Mesenchymal stem cell (in vitro differentiated cells and primary cell): ENCODE data around the gene CLDND2.

Experiments
- DNase-seq: peaks from one replicate; pipeline ENCODE4 v3.0.0-alpha.2; 2013
- H2AFZ ChIP-seq: one replicate; pipeline ENCODE4 v1.6.1; 2013; ENCODE audit warnings: low read depth, mild to moderate bottlenecking, control low read depth, inconsistent platforms, low read length, moderate library complexity
- H2AK5ac ChIP-seq: 2 replicates; pipeline ENCODE4 v1.6.1; 2013; ENCODE audit warnings: low read length, moderate library complexity, mild to moderate bottlenecking, inconsistent platforms; ENCODE audit not compliant: severe bottlenecking
- H2BK120ac ChIP-seq: one replicate; pipeline ENCODE4 v1.6.1; 2013; ENCODE audit warnings: low read depth, mild to moderate bottlenecking, inconsistent platforms, low read length, moderate library complexity
- H2BK12ac ChIP-seq, 2 experiments: one replicate each; pipeline ENCODE4 v1.6.1; 2013; ENCODE audit warnings: inconsistent platforms in 2 of 2, low read length in 2 of 2, mild to moderate bottlenecking in 2 of 2, moderate library complexity in 2 of 2, control low read depth in 1 of 2
- H2BK15ac ChIP-seq: one replicate; pipeline ENCODE4 v1.6.1; 2013; ENCODE audit warnings: mild to moderate bottlenecking, low read depth, inconsistent platforms; ENCODE audit not compliant: poor library complexity, severe bottlenecking
- H2BK5ac ChIP-seq: 2 replicates; pipeline ENCODE4 v1.6.1; 2013; ENCODE audit warnings: low read depth, mild to moderate bottlenecking, low read length, control low read depth, inconsistent platforms; ENCODE audit not compliant: poor library complexity, severe bottlenecking
- H3K14ac ChIP-seq, 2 experiments: one replicate each; pipeline ENCODE4 v1.6.1; 2013; ENCODE audit warnings: inconsistent platforms in 2 of 2, low read length in 2 of 2, control low read depth in 1 of 2, mild to moderate bottlenecking in 1 of 2, moderate library complexity in 1 of 2
- H3K18ac ChIP-seq, 2 experiments: one replicate each; pipeline ENCODE4 v1.6.1; 2013; ENCODE audit warnings: inconsistent platforms in 2 of 2, low read length in 2 of 2, control low read depth in 1 of 2, low read depth in 1 of 2, mild to moderate bottlenecking in 1 of 2
- H3K23ac ChIP-seq, 2 experiments: one replicate each; pipeline ENCODE4 v1.6.1; 2013; ENCODE audit warnings: inconsistent platforms in 2 of 2, low read length in 2 of 2, mild to moderate bottlenecking in 2 of 2, moderate library complexity in 2 of 2, control low read depth in 1 of 2
- H3K27ac ChIP-seq: 2 replicates; pipeline ENCODE4 v1.5.1; 2013; ENCODE audit warnings: mild to moderate bottlenecking, moderate library complexity, low read length, control low read depth, inconsistent platforms; ENCODE audit not compliant: poor library complexity, severe bottlenecking
- H3K27me3 ChIP-seq, 2 experiments: 2 replicates each; pipeline versions ENCODE4 v1.6.1 to v1.7.0; 2013; ENCODE audit warnings: low read length in 2 of 2, mild to moderate bottlenecking in 2 of 2, moderate library complexity in 2 of 2, control low read depth in 1 of 2, inconsistent platforms in 1 of 2; ENCODE audit not compliant: control insufficient read depth in 1 of 2, insufficient read depth in 1 of 2
- H3K36me3 ChIP-seq, 2 experiments: 2 replicates each; pipeline versions ENCODE4 v1.6.1 to v1.7.0; 2013; ENCODE audit warnings: low read length in 2 of 2, control low read depth in 1 of 2, inconsistent platforms in 1 of 2, low read depth in 1 of 2, mild to moderate bottlenecking in 1 of 2; ENCODE audit not compliant: insufficient read depth in 2 of 2, control insufficient read depth in 1 of 2
- H3K4ac ChIP-seq, 2 experiments: one replicate each; pipeline ENCODE4 v1.6.1; 2013; ENCODE audit warnings: inconsistent platforms in 2 of 2, low read length in 2 of 2, mild to moderate bottlenecking in 2 of 2, moderate library complexity in 2 of 2, control low read depth in 1 of 2, low read depth in 1 of 2
- H3K4me1 ChIP-seq: 2 replicates; pipeline ENCODE4 v1.6.1; 2013; ENCODE audit warnings: low read depth, low read length, control low read depth; ENCODE audit not compliant: control insufficient read depth, insufficient read depth
- H3K4me2 ChIP-seq: 2 replicates; pipeline ENCODE4 v1.6.1; 2013; ENCODE audit warnings: low read length, mild to moderate bottlenecking, inconsistent platforms; ENCODE audit not compliant: poor library complexity, severe bottlenecking
- H3K4me3 ChIP-seq, 2 experiments: 2 replicates each; pipeline versions ENCODE4 v1.5.1 to v1.7.0; 2013; ENCODE audit warnings: low read length in 2 of 2, mild to moderate bottlenecking in 2 of 2, control low read depth in 1 of 2, low read depth in 1 of 2; ENCODE audit not compliant: insufficient read depth in 1 of 2
- H3K79me1 ChIP-seq: replicated peaks from 2 replicates; pipeline ENCODE4 v1.6.1; 2013; ENCODE audit warnings: mild to moderate bottlenecking, control low read depth, low read length, inconsistent platforms; ENCODE audit not compliant: poor library complexity, severe bottlenecking
- H3K9ac ChIP-seq: 2 replicates; pipeline ENCODE4 v1.7.0; 2013; ENCODE audit warnings: mild to moderate bottlenecking, low read length, moderate library complexity
- H3K9me3 ChIP-seq: 2 replicates; pipeline ENCODE4 v1.7.0; 2013; ENCODE audit warnings: mild to moderate bottlenecking, low read length; ENCODE audit not compliant: control insufficient read depth
- H4K8ac ChIP-seq: one replicate; pipeline ENCODE4 v1.6.1; 2013; ENCODE audit warnings: inconsistent platforms, mild to moderate bottlenecking, low read length, moderate library complexity
- H4K91ac ChIP-seq: one replicate; pipeline ENCODE4 v1.6.1; 2013; ENCODE audit warnings: mild to moderate bottlenecking, low read length, inconsistent platforms
- WGBS: methylation state at CpG from one replicate; pipeline ENCODE4 v1.1.7; 2013; ENCODE audit warnings: mixed read lengths; 5-methylcytosine and 5-hydroxymethylcytosine counted together

Gene CLDND2

GRCh38 chr19:51372649-51373504, 4.1 kb upstream of the CLDND2 start, which contains the start of gene NKG7:
TSS of gene NKG7 (minus strand) at chr19:51372654. CDS start at chr19:51372535, 119 bp downstream.
- Histone ChIP-seq H2BK12ac (no peak within 1 kb of the TSS), H2BK120ac (no peak within 1 kb of the TSS), H3K27me3 (peaks cover 4 to 20% of the 10 kb centered on the region in 2 experiments), H3K36me3 (no peaks in the 10 kb centered on the region), H3K9ac (no peak within 1 kb of the TSS), H3K4me2 (no peak within 1 kb of the TSS), H3K4ac (no peak within 1 kb of the TSS), H3K79me1 (peaks cover 6% of the 10 kb centered on the region), H2BK15ac (no peak within 1 kb of the TSS), H3K27ac (no peak within 1 kb of the TSS), H3K9me3 (no peaks in the 10 kb centered on the region), H3K18ac (no peak within 1 kb of the TSS), H4K91ac (no peak within 1 kb of the TSS), H3K14ac (no peak within 1 kb of the TSS), H3K4me3 (no peak within 1 kb of the TSS), H3K23ac (no peak within 1 kb of the TSS), H2AFZ (no peak within 1 kb of the TSS), H2BK5ac (no peak within 1 kb of the TSS), H4K8ac (no peak within 1 kb of the TSS), H3K4me1 (peaks cover 8% of the 10 kb centered on the region), H2AK5ac (no peak within 1 kb of the TSS)
- no peak for DNase-seq
- WGBS = 79% methylated on average over 6 of the region's 9 CpGs

- Histone ChIP-seq H2BK12ac (no peak overlapping the region), H3K23ac (no peak overlapping the region), H3K27ac (no peak overlapping the region), H2AFZ (no peak overlapping the region), H3K4me3 (no peak overlapping the region), H4K91ac (no peak overlapping the region), H2BK15ac (no peak overlapping the region), H2AK5ac (no peak overlapping the region), H3K14ac (no peak overlapping the region), H3K4me2 (no peak overlapping the region), H3K9ac (no peak overlapping the region), H2BK120ac (no peak overlapping the region), H3K18ac (no peak overlapping the region), H3K27me3 (peaks cover 4 to 20% of the 10 kb centered on the region in 2 experiments), H2BK5ac (no peak overlapping the region), H3K36me3 (no peaks in the 10 kb centered on the region), H3K4me1 (peaks cover 8% of the 10 kb centered on the region), H4K8ac (no peak overlapping the region), H3K9me3 (no peaks in the 10 kb centered on the region), H3K79me1 (peaks cover 6% of the 10 kb centered on the region), H3K4ac (no peak overlapping the region)
- DNase-seq = no peak
- 90% methylated on average over 18 of the region's 18 CpGs for WGBS
These were observed 3.3 kb upstream of the CLDND2 start for GRCh38 chr19:51372021-51372648.

GRCh38 chr19:51371186-51371690, 2.4 kb upstream of the CLDND2 start:
- H3K79me1 ChIP-seq = peaks cover 7% of the 10 kb centered on the region
- H3K4me1 ChIP-seq = peaks cover 10% of the 10 kb centered on the region
- no peak overlapping the region for H4K91ac ChIP-seq
- no peak overlapping the region for H4K8ac ChIP-seq
- H3K4ac ChIP-seq = no peak overlapping the region
- H3K14ac ChIP-seq = no peak overlapping the region
- no peak overlapping the region for H2AK5ac ChIP-seq
- H3K4me2 ChIP-seq = no peak overlapping the region
- H2BK12ac ChIP-seq = no peak overlapping the region
- no peak overlapping the region for H3K4me3 ChIP-seq
- H2BK5ac ChIP-seq = no peak overlapping the region
- no peaks in the 10 kb centered on the region for H3K36me3 ChIP-seq
- H2BK15ac ChIP-seq = no peak overlapping the region
- DNase-seq = no peak
- no peak overlapping the region for H2BK120ac ChIP-seq
- no peak overlapping the region for H2AFZ ChIP-seq
- H3K9me3 ChIP-seq = no peaks in the 10 kb centered on the region
- peaks cover 4 to 20% of the 10 kb centered on the region in 2 experiments for H3K27me3 ChIP-seq
- no peak overlapping the region for H3K27ac ChIP-seq
- H3K9ac ChIP-seq = no peak overlapping the region
- H3K18ac ChIP-seq = no peak overlapping the region
- WGBS = 83% methylated on average over 8 of the region's 8 CpGs
- no peak overlapping the region for H3K23ac ChIP-seq

GRCh38 chr19:51370230-51370629, 1.4 kb upstream of the CLDND2 start:
- Histone ChIP-seq H3K36me3 (no peaks in the 10 kb centered on the region), H2AK5ac (no peak overlapping the region)

More at GRCh38 chr19:51370230-51370629, 1.4 kb upstream of the CLDND2 start:
- Histone ChIP-seq H3K23ac (no peak overlapping the region), H3K14ac (no peak overlapping the region), H3K27ac (no peak overlapping the region), H3K79me1 (peaks cover 11% of the 10 kb centered on the region), H3K18ac (no peak overlapping the region), H3K4ac (no peak overlapping the region), H3K9me3 (no peaks in the 10 kb centered on the region), H2AFZ (no peak overlapping the region), H2BK120ac (no peak overlapping the region), H3K4me1 (peaks cover 13% of the 10 kb centered on the region), H2BK5ac (no peak overlapping the region), H4K91ac (no peak overlapping the region), H3K9ac (no peak overlapping the region), H2BK12ac (no peak overlapping the region), H2BK15ac (no peak overlapping the region), H3K27me3 (peaks cover 4 to 20% of the 10 kb centered on the region in 2 experiments), H3K4me2 (no peak overlapping the region), H4K8ac (no peak overlapping the region), H3K4me3 (no peak overlapping the region)
- WGBS = 78% methylated on average over 4 of the region's 4 CpGs
- no peak for DNase-seq
